H1 (cell line): ENCODE results near the gene C1QTNF1. TPM values are rescaled to one million over a fixed set of nuclear protein-coding genes. Genes with fewer than 3 reads are reported as not detected.

Experiments used
- CTCF ChIA-PET: fragments of 300-600 bp; sonication (Branson Sonifier 250); formaldehyde crosslinking; loops from one replicate; lab custom pipeline; 2021; ENCODE audit not compliant: partially characterized antibody; lab: Charles Lee
- POLR2A ChIA-PET: fragments of 300-600 bp; sonication (Branson Sonifier 250); formaldehyde crosslinking; loops from one replicate; lab custom pipeline; 2021; ENCODE audit warnings: inconsistent platforms; ENCODE audit not compliant: partially characterized antibody; lab: Charles Lee
- DNase-seq, 2 experiments: peaks; one replicate each; pipeline versions ENCODE4 v3.0.0 to v3.0.0-alpha.2; 2010 to 2022; ENCODE audit warnings: low spot score in 2 of 2, low read depth in 1 of 2, mixed read lengths in 1 of 2
- FAIRE-seq: peaks from 2 replicates; lab custom pipeline; 2011; peaks lifted over from hg19 to GRCh38; lab: Jason Lieb, UNC
- H2AFZ ChIP-seq: 2 replicates; pipeline ENCODE4 v1.8.1; 2012; ENCODE audit warnings: low read length, inconsistent platforms
- H2AK5ac ChIP-seq: 2 replicates; pipeline ENCODE4 v1.6.1; 2013; ENCODE audit warnings: low read depth, low read length
- H2BK120ac ChIP-seq: replicated peaks from 2 replicates; pipeline ENCODE3; 2013; ENCODE audit warnings: low read depth, low read length, inconsistent platforms
- H2BK12ac ChIP-seq: 2 replicates; pipeline ENCODE4 v1.6.1; 2013; ENCODE audit warnings: low read depth, low read length
- H2BK15ac ChIP-seq: 2 replicates; pipeline ENCODE4 v1.6.1; 2013; ENCODE audit warnings: low read length
- H2BK20ac ChIP-seq: 2 replicates; pipeline ENCODE4 v1.6.1; 2013; ENCODE audit warnings: low read length
- H2BK5ac ChIP-seq: 2 replicates; pipeline ENCODE4 v1.6.1; 2013; ENCODE audit warnings: low read depth, low read length
- H3K14ac ChIP-seq: 2 replicates; pipeline ENCODE4 v1.6.1; 2013; ENCODE audit warnings: inconsistent platforms; ENCODE audit not compliant: insufficient read length
- H3K18ac ChIP-seq: 2 replicates; pipeline ENCODE4 v1.6.1; 2013; ENCODE audit warnings: low read length; ENCODE audit errors: extremely low read depth
- H3K23ac ChIP-seq: 2 replicates; pipeline ENCODE4 v1.6.1; 2013; ENCODE audit warnings: inconsistent platforms; ENCODE audit not compliant: insufficient read length
- H3K23me2 ChIP-seq: 2 replicates; pipeline ENCODE4 v1.6.1; 2013; ENCODE audit warnings: low read depth, low read length
- H3K27ac ChIP-seq: 2 replicates; pipeline ENCODE4 v1.6.1; 2011; ENCODE audit warnings: low read depth, low read length, inconsistent platforms
- H3K27me3 ChIP-seq, 4 experiments: replicated peaks in 1 of 4; 1 replicate in 1 of 4; 2 replicates in 3 of 4; pipeline versions ENCODE4 v1.6.1 to v1.8.1; 2011 to 2013; ENCODE audit warnings: low read length in 3 of 4, mild to moderate bottlenecking in 3 of 4, inconsistent platforms in 2 of 4, mixed read lengths in 2 of 4, moderate library complexity in 1 of 4; ENCODE audit not compliant: control insufficient read depth in 3 of 4, insufficient read depth in 3 of 4; ENCODE audit errors: extremely low read depth in 1 of 4
- H3K36me3 ChIP-seq, 4 experiments: 2 replicates each; pipeline versions ENCODE4 v1.6.1 to v1.8.1; 2011 to 2013; ENCODE audit warnings: mild to moderate bottlenecking in 4 of 4, low read length in 3 of 4, moderate library complexity in 2 of 4, control low read depth in 1 of 4, inconsistent platforms in 1 of 4; ENCODE audit not compliant: insufficient read depth in 4 of 4, control insufficient read depth in 2 of 4
- H3K4ac ChIP-seq: replicated peaks from 2 replicates; pipeline ENCODE3; 2013; ENCODE audit warnings: low read length, low read depth, mixed read lengths, inconsistent platforms; ENCODE audit not compliant: insufficient read length
- H3K4me1 ChIP-seq, 4 experiments: replicated peaks in 1 of 4; 1 replicate in 1 of 4; 2 replicates in 3 of 4; pipeline versions ENCODE4 v1.6.1 to v1.8.1; 2011 to 2013; ENCODE audit warnings: low read length in 3 of 4, inconsistent platforms in 2 of 4, mixed read lengths in 1 of 4; ENCODE audit not compliant: insufficient read depth in 4 of 4, control insufficient read depth in 3 of 4
- H3K4me2 ChIP-seq, 2 experiments: 2 replicates each; pipeline versions ENCODE4 v1.6.1 to v1.8.1; 2011 to 2013; ENCODE audit warnings: low read depth in 2 of 2, low read length in 2 of 2, control low read depth in 1 of 2, inconsistent platforms in 1 of 2, mild to moderate bottlenecking in 1 of 2; ENCODE audit not compliant: insufficient read depth in 1 of 2
- H3K4me3 ChIP-seq, 4 experiments: fragments of 200-600, 300-600 bp in 1 of 4; sonication (generic), shearing (Covaris generic), sonication (Bioruptor Twin) in 1 of 4; 2 replicates each; pipeline versions ENCODE4 v1.5.1 to v1.8.1; 2011 to 2016; ENCODE audit warnings: low read length in 4 of 4, low read depth in 3 of 4, control low read depth in 2 of 4, inconsistent platforms in 2 of 4, mild to moderate bottlenecking in 2 of 4, mixed read lengths in 1 of 4, moderate library complexity in 1 of 4; ENCODE audit not compliant: insufficient read depth in 2 of 4; ENCODE audit errors: extremely low read depth in 1 of 4
- H3K56ac ChIP-seq: replicated peaks from 2 replicates; pipeline ENCODE3; 2013; ENCODE audit warnings: low read depth, mild to moderate bottlenecking, mixed read lengths, low read length, inconsistent platforms; ENCODE audit not compliant: insufficient read length
- H3K79me1 ChIP-seq: 2 replicates; pipeline ENCODE4 v1.6.1; 2013; ENCODE audit warnings: low read depth, low read length, control low read depth
- H3K79me2 ChIP-seq, 2 experiments: 2 replicates each; pipeline versions ENCODE4 v1.6.1 to v1.8.1; 2012 to 2013; ENCODE audit warnings: low read length in 2 of 2, mild to moderate bottlenecking in 2 of 2, inconsistent platforms in 1 of 2; ENCODE audit not compliant: insufficient read depth in 2 of 2, control insufficient read depth in 1 of 2
- H3K9ac ChIP-seq, 4 experiments: replicated peaks in 1 of 4; 1 replicate in 1 of 4; 2 replicates in 3 of 4; pipeline versions ENCODE4 v1.6.1 to v1.8.1; 2011 to 2013; ENCODE audit warnings: low read depth in 3 of 4, low read length in 3 of 4, control low read depth in 2 of 4, mild to moderate bottlenecking in 2 of 4, moderate library complexity in 2 of 4, inconsistent platforms in 1 of 4; ENCODE audit errors: extremely low read depth in 1 of 4
- H3K9me3 ChIP-seq, 2 experiments: 2 replicates each; pipeline versions ENCODE4 v1.6.1 to v1.8.1; 2012 to 2013; ENCODE audit warnings: mild to moderate bottlenecking in 2 of 2, moderate library complexity in 2 of 2, control low read depth in 1 of 2, inconsistent platforms in 1 of 2, low read depth in 1 of 2, low read length in 1 of 2, mixed read lengths in 1 of 2; ENCODE audit not compliant: insufficient read depth in 2 of 2
- H4K20me1 ChIP-seq, 2 experiments: replicated peaks in 1 of 2; 2 replicates each; pipeline versions ENCODE3 to v1.8.1; 2011 to 2013; ENCODE audit warnings: inconsistent platforms in 2 of 2, low read length in 2 of 2, mild to moderate bottlenecking in 1 of 2; ENCODE audit not compliant: insufficient read depth in 2 of 2, control insufficient read depth in 1 of 2
- H4K5ac ChIP-seq: 2 replicates; pipeline ENCODE4 v1.6.1; 2013; ENCODE audit warnings: low read length, low read depth, mixed read lengths, inconsistent platforms; ENCODE audit not compliant: insufficient read length
- H4K8ac ChIP-seq: 2 replicates; pipeline ENCODE4 v1.8.0; 2013; ENCODE audit warnings: mild to moderate bottlenecking, moderate library complexity, low read length, inconsistent platforms; ENCODE audit not compliant: insufficient read depth; ENCODE audit errors: extremely low read depth
- H4K91ac ChIP-seq: replicated peaks from 2 replicates; pipeline ENCODE3; 2013; ENCODE audit warnings: low read length, mixed read lengths, inconsistent platforms; ENCODE audit not compliant: insufficient read length
- BRCA1 ChIP-seq: IDR thresholded peaks from 2 replicates; pipeline ENCODE4 v1.6.1; 2012; ENCODE audit warnings: low read depth, low read length, improper control_type of control experiment
- CBX5 ChIP-seq: fragments of 300-800, 300-1000 bp; sonication (generic); IDR thresholded peaks from 2 replicates; pipeline ENCODE4 v1.7.1; 2016; ENCODE audit warnings: antibody characterized with exemption, low read length, low read depth
- CHD1 ChIP-seq: IDR thresholded peaks from 2 replicates; pipeline ENCODE4 v1.6.1; 2012; ENCODE audit warnings: low read depth, low read length, improper control_type of control experiment
- CHD2 ChIP-seq: IDR thresholded peaks from 2 replicates; pipeline ENCODE4 v1.6.1; 2012; ENCODE audit warnings: low read length, improper control_type of control experiment
- EZH2 ChIP-seq: fragments of 200-600 bp; sonication (generic); IDR thresholded peaks from 2 replicates; pipeline ENCODE4 v1.7.1; 2012; ENCODE audit warnings: low read depth, mild to moderate bottlenecking, moderate library complexity, low read length, inconsistent platforms; ENCODE audit not compliant: severe bottlenecking
- JUND ChIP-seq: IDR thresholded peaks from 2 replicates; pipeline ENCODE4 v1.6.1; 2011; ENCODE audit warnings: mild to moderate bottlenecking, improper control_type of control experiment, low read length
- MAFK ChIP-seq: IDR thresholded peaks from 2 replicates; pipeline ENCODE4 v1.6.1; 2012; ENCODE audit warnings: low read depth, mild to moderate bottlenecking, improper control_type of control experiment, low read length
- RAD21 ChIP-seq, 2 experiments: IDR thresholded peaks in 1 of 2; conservative IDR thresholded peaks in 1 of 2; 2 replicates each; pipeline ENCODE4 v1.6.1; 2011; ENCODE audit warnings: low read depth in 2 of 2, low read length in 2 of 2, improper control_type of control experiment in 1 of 2, inconsistent platforms in 1 of 2, mild to moderate bottlenecking in 1 of 2, moderate library complexity in 1 of 2
- RBBP5 ChIP-seq: IDR thresholded peaks from 2 replicates; pipeline ENCODE4 v1.7.1; 2012; ENCODE audit warnings: low read depth, mild to moderate bottlenecking, inconsistent platforms, low read length, moderate library complexity, borderline replicate concordance
- RNF2 ChIP-seq: fragments of 200-900, 300-1000 bp; sonication (generic); IDR thresholded peaks from 2 replicates; pipeline ENCODE4 v1.7.1; 2016; ENCODE audit warnings: borderline replicate concordance, low read depth, mild to moderate bottlenecking, antibody characterized with exemption, low read length; ENCODE audit not compliant: poor library complexity, severe bottlenecking; ENCODE audit errors: missing control alignments
- SAP30 ChIP-seq: fragments of 300-600 bp; sonication (generic); IDR thresholded peaks from 2 replicates; pipeline ENCODE4 v1.7.1; 2012; ENCODE audit warnings: low read length, moderate library complexity, mild to moderate bottlenecking, inconsistent platforms; ENCODE audit not compliant: insufficient read depth, insufficient replicate concordance
- SP4 ChIP-seq: IDR thresholded peaks from 2 replicates; pipeline ENCODE4 v1.6.1; 2012; ENCODE audit warnings: low read length, inconsistent platforms
- TBP ChIP-seq: IDR thresholded peaks from 2 replicates; pipeline ENCODE4 v1.6.1; 2011; ENCODE audit warnings: low read depth, low read length, improper control_type of control experiment
- YY1 ChIP-seq: IDR thresholded peaks from 2 replicates; pipeline ENCODE4 v1.6.1; 2011; ENCODE audit warnings: low read depth, mild to moderate bottlenecking, low read length
- WGBS, 2 experiments: shearing (Covaris generic) in 1 of 2; methylation state at CpG; one replicate each; pipeline versions ENCODE4 v1.1.6 to v1.1.7; 2013 to 2015; ENCODE audit warnings: low lambda C conversion rate in 2 of 2, mixed read lengths in 2 of 2, inconsistent platforms in 1 of 2, low coverage in 1 of 2, missing lambda C conversion rate in 1 of 2; ENCODE audit not compliant: insufficient replicate concordance in 2 of 2, insufficient coverage in 1 of 2, insufficient read length in 1 of 2; ENCODE audit errors: extremely low coverage in 1 of 2, missing lambda C conversion rate in 1 of 2; 5-methylcytosine and 5-hydroxymethylcytosine counted together
- polyA plus RNA-seq, 7 experiments: library from polyadenylated mRNA; depleted of rRNA in 3 of 7; stranded (reverse) in 5 of 7; unstranded in 2 of 7; fragments of >200 nt in 5 of 7; fragments of 200-250 nt in 2 of 7; gene quantifications; 1 replicate in 5 of 7; 2 replicates in 1 of 7; 4 replicates in 1 of 7; pipeline versions ENCODE4 v1.2.1 to v1.2.3, GENCODE V29; 2011 to 2013; ENCODE audit warnings: missing spikeins in 2 of 7, mixed read lengths in 2 of 7
- total RNA-seq: library from RNA; stranded (reverse); fragmentation: NEBNext Ultra II Directional; extraction: Animal tissue kit (Norgen Biotek cat#: 25700); gene quantifications from 2 replicates; pipeline ENCODE4 v1.2.1, GENCODE V29; 2021

The C1QTNF1 gene
- total and polyA plus RNA-seq, 2 of the 8 experiments (the other 6 are each of a cell fraction or from before 2014, with no cell fraction given), result 1.5 to 2.5 TPM

GRCh38 chr17:79039171-79039570, 15.2 kb downstream of the C1QTNF1 start:
- Histone ChIP-seq H2BK120ac (no peak overlapping the region), H3K79me2 (no peaks in the 10 kb centered on the region), H3K56ac (no peak overlapping the region), H4K91ac (no peak overlapping the region), H2AFZ (no peak overlapping the region), H4K20me1 (peaks cover 0 to 12% of the 10 kb centered on the region in 2 experiments), H3K23me2 (peaks cover 4% of the 10 kb centered on the region; the same call in 1 of the 2 replicates), H4K8ac (no peak overlapping the region), H3K18ac (no peak overlapping the region), H3K4ac (no peak overlapping the region), H3K27ac (no peak overlapping the region), H3K4me1 (no peaks in the 10 kb centered on the region), H2AK5ac (no peak overlapping the region), H3K4me3 (no peak overlapping the region), H4K5ac (no peak overlapping the region), H3K9ac (no peak overlapping the region), H3K23ac (no peak overlapping the region), H3K14ac (no peak overlapping the region), H2BK20ac (no peak overlapping the region), H3K4me2 (no peak overlapping the region), H3K27me3 (no peaks in the 10 kb centered on the region; a peak in 1 of 7 replicates), H3K9me3 (no peaks in the 10 kb centered on the region; a peak in 1 of 4 replicates), H3K79me1 (peaks cover 8% of the 10 kb centered on the region), H2BK5ac (no peak overlapping the region), H2BK15ac (no peak overlapping the region), H3K36me3 (no peaks in the 10 kb centered on the region; a peak in 1 of 8 replicates), H2BK12ac (no peak overlapping the region)
- CTCF ChIA-PET, result interaction anchor here (0.6 to 4.3 kb wide), 4 partner anchors 10 to 73 kb away, joined by 3 to 26 read pairs (median 14); no protein-coding TSS in a partner anchor
- POLR2A ChIA-PET, result no interaction called here
- WGBS, 2 experiments, result 100% methylated on average over 8 of the region's 8 CpGs; no CpG with 5 or more reads in 1 of the 2 experiments
- FAIRE-seq, result no peak
- DNase-seq, result no peak
- TF ChIP-seq CBX5 (no peak), YY1 (no peak), RBBP5 (no peak), SAP30 (no peak), TBP (no peak), RAD21 (IDR thresholded peaks at IDR 0.05 in 1 of 2, conservative IDR thresholded peaks at IDR 0.05 in 1 of 2; ENCODE audit: low read depth in 2 of 2, low read length in 2 of 2) (no peak), CHD1 (no peak), SP4 (no peak), RNF2 (no peak), EZH2 (no peak), JUND (no peak), MAFK (no peak), CHD2 (no peak), BRCA1 (no peak)
